K562 (cell line): Measurements from ENCODE around the gene GLB1L2. TPM values are rescaled to one million over a fixed set of nuclear protein-coding genes. Genes with fewer than 3 reads are reported as not detected.

Source experiments
- ATAC-seq: fragments of 200-7000 bp; cut with Tn5 transposase; 3 replicates; pipeline ENCODE4 v1.9.1; 2020; ENCODE audit warnings: moderate library complexity
- BruUV-seq: library from RNA; stranded (reverse); fragments of 400-500 nt; replicated peaks from 2 replicates; lab custom pipeline; 2021; lab: Mats Ljungman, UMichigan
- CTCF ChIA-PET: fragments of 300-600 bp; formaldehyde crosslinking; extraction: SDS; loops from one replicate; lab custom pipeline; 2021; ENCODE audit warnings: low intra/inter-chr PET ratio; lab: Yijun Ruan, JAX
- POLR2A ChIA-PET: fragments of 300-600, 350-650 bp; sonication (Branson Sonifier 250); formaldehyde crosslinking; extraction: SDS; loops from one replicate; lab custom pipeline; 2021; ENCODE audit warnings: antibody characterized with exemption, inconsistent platforms; lab: Yijun Ruan, JAX
- DNase-seq, 4 experiments: peaks; one replicate each; pipeline versions ENCODE4 v3.0.0 to v3.0.0-alpha.2; 2011 to 2018; ENCODE audit warnings: low spot score in 3 of 4, mixed read lengths in 3 of 4; ENCODE audit errors: extremely low read depth in 1 of 4
- FAIRE-seq: peaks from 2 replicates; lab custom pipeline; 2011; peaks lifted over from hg19 to GRCh38; lab: Jason Lieb, UNC
- H2AFZ ChIP-seq: 2 replicates; pipeline ENCODE4 v1.6.0; 2011; ENCODE audit warnings: low read depth, low read length, control low read depth, inconsistent platforms
- H3K27ac ChIP-seq: fragments of 200-600 bp; 3 replicates; pipeline ENCODE4 v1.8.0; 2011; ENCODE audit warnings: low read depth, mild to moderate bottlenecking, control low read depth, inconsistent platforms, low read length, moderate library complexity, mixed read lengths; ENCODE audit errors: extremely low read depth
- H3K27me3 ChIP-seq, 2 experiments: fragments of 300-600 bp in 1 of 2; 2 replicates in 1 of 2; 3 replicates in 1 of 2; pipeline versions ENCODE4 v1.6.0 to v1.8.0; 2011; ENCODE audit warnings: inconsistent platforms in 2 of 2, low read length in 2 of 2, mild to moderate bottlenecking in 1 of 2, mixed read lengths in 1 of 2, moderate library complexity in 1 of 2; ENCODE audit not compliant: control insufficient read depth in 2 of 2, insufficient read depth in 2 of 2
- H3K36me3 ChIP-seq: fragments of 300-600 bp; 3 replicates; pipeline ENCODE4 v1.8.0; 2011; ENCODE audit warnings: mild to moderate bottlenecking, low read length, inconsistent platforms; ENCODE audit not compliant: control insufficient read depth, insufficient read depth
- H3K4me1 ChIP-seq, 2 experiments: fragments of 200-600 bp in 1 of 2; replicated peaks in 1 of 2; 2 replicates in 1 of 2; 3 replicates in 1 of 2; pipeline versions ENCODE4 v1.5.1 to v1.8.0; 2011; ENCODE audit warnings: inconsistent platforms in 2 of 2, low read length in 2 of 2, mild to moderate bottlenecking in 1 of 2, mixed read lengths in 1 of 2, moderate library complexity in 1 of 2; ENCODE audit not compliant: control insufficient read depth in 2 of 2, insufficient read depth in 2 of 2
- H3K4me2 ChIP-seq: 2 replicates; pipeline ENCODE4 v1.6.1; 2011; ENCODE audit warnings: low read length, control low read depth, inconsistent platforms, mixed read lengths; ENCODE audit not compliant: insufficient read depth
- H3K4me3 ChIP-seq: fragments of 200-600 bp; sonication (generic), shearing (Covaris generic); 2 replicates; pipeline ENCODE4 v1.5.1; 2016; ENCODE audit warnings: control low read depth, inconsistent platforms
- H3K79me2 ChIP-seq: fragments of 200-600 bp; 3 replicates; pipeline ENCODE4 v1.8.0; 2011; ENCODE audit warnings: low read length, inconsistent platforms; ENCODE audit not compliant: control insufficient read depth, insufficient read depth
- H3K9ac ChIP-seq, 2 experiments: 2 replicates each; pipeline versions ENCODE4 v1.6.0 to v1.6.1; 2011; ENCODE audit warnings: low read depth in 2 of 2, low read length in 2 of 2, control low read depth in 1 of 2, inconsistent platforms in 1 of 2, mild to moderate bottlenecking in 1 of 2, mixed read lengths in 1 of 2; ENCODE audit not compliant: insufficient read depth in 1 of 2
- H3K9me1 ChIP-seq: one replicate; pipeline ENCODE4 v1.6.0; 2011; ENCODE audit warnings: inconsistent platforms, mild to moderate bottlenecking, low read length, moderate library complexity; ENCODE audit not compliant: control insufficient read depth, insufficient read depth
- H3K9me3 ChIP-seq: replicated peaks from 2 replicates; pipeline ENCODE4 v1.5.1; 2011; ENCODE audit warnings: low read depth, low read length, inconsistent platforms; ENCODE audit not compliant: control insufficient read depth, insufficient read depth
- H4K20me1 ChIP-seq: replicated peaks from 2 replicates; pipeline ENCODE4 v1.6.1; 2011; ENCODE audit warnings: low read length, inconsistent platforms, mixed read lengths; ENCODE audit not compliant: control insufficient read depth, insufficient read depth
- ARID4B ChIP-seq: sonication (generic); formaldehyde crosslinking; IDR thresholded peaks from 2 replicates; pipeline ENCODE4 v1.8.0; 2022; ENCODE audit warnings: mild to moderate bottlenecking, missing genetic modification reagents
- CGGBP1 ChIP-seq: fragments of 250-450 bp; sonication (Bioruptor Pico); IDR thresholded peaks from 2 replicates; pipeline ENCODE4 v1.9.0; 2021; ENCODE audit warnings: mild to moderate bottlenecking
- KLF16 ChIP-seq: IDR thresholded peaks from 2 replicates; pipeline ENCODE4 v1.6.1; 2016; ENCODE audit warnings: antibody characterized with exemption
- LEF1 ChIP-seq: fragments of 450-650 bp; IDR thresholded peaks from 2 replicates; pipeline ENCODE4 v1.6.1; 2016; ENCODE audit warnings: mild to moderate bottlenecking
- MEIS2 ChIP-seq: fragments of 450-650 bp; IDR thresholded peaks from 2 replicates; pipeline ENCODE4 v1.6.1; 2014; ENCODE audit warnings: mild to moderate bottlenecking; ENCODE audit not compliant: partially characterized antibody
- SAP30 ChIP-seq: fragments of 200-600 bp; sonication (generic); IDR thresholded peaks from 2 replicates; pipeline ENCODE4 v1.6.1; 2012; ENCODE audit warnings: borderline replicate concordance, low read depth, mild to moderate bottlenecking, moderate library complexity, low read length, control low read depth, inconsistent platforms; ENCODE audit not compliant: insufficient read depth, poor library complexity, severe bottlenecking
- ZBTB49 ChIP-seq: sonication (generic); formaldehyde crosslinking; IDR thresholded peaks from 2 replicates; pipeline ENCODE4 v1.8.0; 2022; ENCODE audit warnings: missing genetic modification reagents, mild to moderate bottlenecking, borderline replicate concordance
- ZNF124 ChIP-seq: sonication (generic); formaldehyde crosslinking; IDR thresholded peaks from 2 replicates; pipeline ENCODE4 v1.8.1; 2022; ENCODE audit warnings: missing genetic modification reagents
- ZNF140 ChIP-seq: fragments of 250-450 bp; sonication (Bioruptor Pico); IDR thresholded peaks from 2 replicates; pipeline ENCODE4 v1.8.0; 2021; ENCODE audit warnings: moderate library complexity, mild to moderate bottlenecking, inconsistent platforms
- ZNF764 ChIP-seq: fragments of 250-450 bp; sonication (Bioruptor Pico); IDR thresholded peaks from 2 replicates; pipeline ENCODE4 v1.4.0; 2020; ENCODE audit warnings: low read depth, mild to moderate bottlenecking, moderate library complexity
- ZNF785 ChIP-seq: fragments of 250-450 bp; sonication (Bioruptor Pico); IDR thresholded peaks from 2 replicates; pipeline ENCODE4 v1.4.0; 2020; ENCODE audit warnings: mild to moderate bottlenecking
- WGBS: fragments of 100-300 bp; shearing (Covaris generic); methylation state at CpG from one replicate; pipeline ENCODE4 v1.1.6; 2016; ENCODE audit warnings: low coverage, mixed read lengths; ENCODE audit not compliant: insufficient coverage; ENCODE audit errors: missing lambda C conversion rate; 5-methylcytosine and 5-hydroxymethylcytosine counted together
- in situ Hi-C: fragments of 300-500 bp; cut with MboI; formaldehyde crosslinking; loops from 4 replicates; pipeline ENCODE4 v1.15.0; 2018; ENCODE audit warnings: inconsistent platforms, mixed read lengths
- intact Hi-C: fragments of 100-400 bp; cut with micrococcal nuclease; formaldehyde crosslinking; loops from 2 replicates; pipeline ENCODE4 v1.14.2; 2022
- polyA plus RNA-seq, 8 experiments: library from polyadenylated mRNA; depleted of rRNA in 4 of 8; stranded (reverse) in 5 of 8; unstranded in 3 of 8; fragments of >200 nt; fragmentation: Nextera tagmentation in 2 of 8; fragmentation: Illumina TruSeq in 1 of 8; extraction: Ambion mirVana in 2 of 8; extraction: Trizol in 1 of 8; gene quantifications; 2 replicates each; pipeline versions ENCODE4 v1.2.1 to v1.2.3, GENCODE V29; 2011 to 2014; ENCODE audit warnings: inconsistent platforms in 1 of 8, missing spikeins in 1 of 8
- total RNA-seq, 7 experiments: library from RNA; depleted of rRNA in 6 of 7; stranded (reverse); fragments of >200 nt in 6 of 7; fragmentation: Illumina TruSeq in 2 of 7; extraction: Trizol in 2 of 7; gene quantifications; 2 replicates each; pipeline versions ENCODE4 v1.2.1 to v1.2.3, GENCODE V29; 2011 to 2021; ENCODE audit warnings: low replicate concordance in 1 of 7
- TF ChIP-seq, protein P1 (sequence below): IDR thresholded peaks from 3 replicates; pipeline ENCODE4 v1.6.1; 2011; ENCODE audit warnings: borderline replicate concordance, mild to moderate bottlenecking; ENCODE audit not compliant: insufficient read length, insufficient read depth
- TF ChIP-seq, protein P2 (sequence below): fragments of 450-650 bp; IDR thresholded peaks from 2 replicates; pipeline ENCODE4 v1.6.1; 2017; ENCODE audit warnings: mild to moderate bottlenecking, moderate library complexity

Gene GLB1L2
- total and polyA plus RNA-seq, 9 of the 15 experiments (the other 6 are each of a cell fraction or from before 2014, with no cell fraction given) = 0.84 to 21.4 (median 13.8) TPM

DNA sequence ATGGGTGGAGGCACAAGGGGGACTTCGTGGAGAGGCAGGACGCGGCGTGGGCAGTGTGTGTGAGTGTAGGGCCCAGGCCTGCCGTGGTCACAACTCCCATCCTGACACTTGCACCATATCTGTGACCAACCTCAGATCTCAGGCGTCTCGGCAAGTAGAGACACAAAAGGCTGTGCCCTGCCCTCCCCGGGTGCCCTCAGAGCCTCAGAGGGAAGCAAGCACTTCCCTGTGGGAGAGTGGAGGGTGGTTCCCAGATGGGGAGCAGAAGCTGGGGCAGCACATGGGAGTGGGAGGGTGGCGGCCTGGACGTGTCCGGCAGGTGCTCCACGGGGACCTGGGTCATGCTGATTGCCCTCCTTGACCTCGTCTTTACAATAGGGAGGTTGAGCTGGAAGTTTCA is 59.9 kb downstream of the GLB1L2 start:
- in situ Hi-C loops = no loop called here
- no peak overlapping the region for H3K27ac ChIP-seq
- no TSS peak for BruUV-seq
- H3K9me1 ChIP-seq = peaks cover 6% of the 10 kb centered on the region
- ChIA-PET POLR2A (no interaction called here), CTCF (no interaction called here)
- ATAC-seq (no peak), DNase-seq (no peak), FAIRE-seq (no peak)
- H3K4me1 ChIP-seq = no peaks in the 10 kb centered on the region
- H3K27me3 ChIP-seq = peaks cover 9 to 71% of the 10 kb centered on the region in 2 experiments; a peak in 4 of 5 replicates
- no peaks in the 10 kb centered on the region for H3K36me3 ChIP-seq
- no peaks in the 10 kb centered on the region for H3K9me3 ChIP-seq
- no peak overlapping the region for H3K4me3 ChIP-seq
- no peak overlapping the region for H3K9ac ChIP-seq
- H4K20me1 ChIP-seq = peaks cover 17% of the 10 kb centered on the region
- intact Hi-C loops = loop anchor here (10.0 kb wide), 1 partner anchor 333 kb away; no protein-coding TSS in a partner anchor
- WGBS = under 1% methylated on average over 13 of the region's 13 CpGs
- no peak overlapping the region for H2AFZ ChIP-seq
- no peaks in the 10 kb centered on the region for H3K79me2 ChIP-seq
- H3K4me2 ChIP-seq = no peak overlapping the region
- TF ChIP-seq CGGBP1 (CRISPR knock-in tag) (no peak), ZNF764 (CRISPR knock-in tag) (no peak), ZNF124 (CRISPR knock-in tag) (no peak), ARID4B (CRISPR knock-in tag) (no peak), ZNF785 (CRISPR knock-in tag) (no peak), ZNF140 (CRISPR knock-in tag) (no peak), KLF16 (no peak), MEIS2 (no peak), SAP30 (no peak), ZBTB49 (CRISPR knock-in tag) (no peak), LEF1 (no peak)
- TF ChIP-seq, protein P1, sequence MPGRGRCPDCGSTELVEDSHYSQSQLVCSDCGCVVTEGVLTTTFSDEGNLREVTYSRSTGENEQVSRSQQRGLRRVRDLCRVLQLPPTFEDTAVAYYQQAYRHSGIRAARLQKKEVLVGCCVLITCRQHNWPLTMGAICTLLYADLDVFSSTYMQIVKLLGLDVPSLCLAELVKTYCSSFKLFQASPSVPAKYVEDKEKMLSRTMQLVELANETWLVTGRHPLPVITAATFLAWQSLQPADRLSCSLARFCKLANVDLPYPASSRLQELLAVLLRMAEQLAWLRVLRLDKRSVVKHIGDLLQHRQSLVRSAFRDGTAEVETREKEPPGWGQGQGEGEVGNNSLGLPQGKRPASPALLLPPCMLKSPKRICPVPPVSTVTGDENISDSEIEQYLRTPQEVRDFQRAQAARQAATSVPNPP = no peak
- TF ChIP-seq, protein P2, sequence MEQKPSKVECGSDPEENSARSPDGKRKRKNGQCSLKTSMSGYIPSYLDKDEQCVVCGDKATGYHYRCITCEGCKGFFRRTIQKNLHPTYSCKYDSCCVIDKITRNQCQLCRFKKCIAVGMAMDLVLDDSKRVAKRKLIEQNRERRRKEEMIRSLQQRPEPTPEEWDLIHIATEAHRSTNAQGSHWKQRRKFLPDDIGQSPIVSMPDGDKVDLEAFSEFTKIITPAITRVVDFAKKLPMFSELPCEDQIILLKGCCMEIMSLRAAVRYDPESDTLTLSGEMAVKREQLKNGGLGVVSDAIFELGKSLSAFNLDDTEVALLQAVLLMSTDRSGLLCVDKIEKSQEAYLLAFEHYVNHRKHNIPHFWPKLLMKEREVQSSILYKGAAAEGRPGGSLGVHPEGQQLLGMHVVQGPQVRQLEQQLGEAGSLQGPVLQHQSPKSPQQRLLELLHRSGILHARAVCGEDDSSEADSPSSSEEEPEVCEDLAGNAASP = no peak
